K562 (cell line): ENCODE measurements around the gene STXBP6. TPM values are rescaled to one million over a fixed set of nuclear protein-coding genes. Genes with fewer than 3 reads are reported as not detected.

Experiments used
- ATAC-seq: fragments of 200-7000 bp; cut with Tn5 transposase; 3 replicates; pipeline ENCODE4 v1.9.1; 2020; ENCODE audit warnings: moderate library complexity
- BruUV-seq: library from RNA; stranded (reverse); fragments of 400-500 nt; replicated peaks from 2 replicates; lab custom pipeline; 2021; lab: Mats Ljungman, UMichigan
- CTCF ChIA-PET: fragments of 300-600 bp; formaldehyde crosslinking; extraction: SDS; loops from one replicate; lab custom pipeline; 2021; ENCODE audit warnings: low intra/inter-chr PET ratio; lab: Yijun Ruan, JAX
- POLR2A ChIA-PET: fragments of 300-600, 350-650 bp; sonication (Branson Sonifier 250); formaldehyde crosslinking; extraction: SDS; loops from one replicate; lab custom pipeline; 2021; ENCODE audit warnings: antibody characterized with exemption, inconsistent platforms; lab: Yijun Ruan, JAX
- DNase-seq, 4 experiments: peaks; one replicate each; pipeline versions ENCODE4 v3.0.0 to v3.0.0-alpha.2; 2011 to 2018; ENCODE audit warnings: low spot score in 3 of 4, mixed read lengths in 3 of 4; ENCODE audit errors: extremely low read depth in 1 of 4
- FAIRE-seq: peaks from 2 replicates; lab custom pipeline; 2011; peaks lifted over from hg19 to GRCh38; lab: Jason Lieb, UNC
- H2AFZ ChIP-seq: 2 replicates; pipeline ENCODE4 v1.6.0; 2011; ENCODE audit warnings: low read depth, low read length, control low read depth, inconsistent platforms
- H3K27ac ChIP-seq: fragments of 200-600 bp; 3 replicates; pipeline ENCODE4 v1.8.0; 2011; ENCODE audit warnings: low read depth, mild to moderate bottlenecking, control low read depth, inconsistent platforms, low read length, moderate library complexity, mixed read lengths; ENCODE audit errors: extremely low read depth
- H3K27me3 ChIP-seq, 2 experiments: fragments of 300-600 bp in 1 of 2; 2 replicates in 1 of 2; 3 replicates in 1 of 2; pipeline versions ENCODE4 v1.6.0 to v1.8.0; 2011; ENCODE audit warnings: inconsistent platforms in 2 of 2, low read length in 2 of 2, mild to moderate bottlenecking in 1 of 2, mixed read lengths in 1 of 2, moderate library complexity in 1 of 2; ENCODE audit not compliant: control insufficient read depth in 2 of 2, insufficient read depth in 2 of 2
- H3K36me3 ChIP-seq: fragments of 300-600 bp; 3 replicates; pipeline ENCODE4 v1.8.0; 2011; ENCODE audit warnings: mild to moderate bottlenecking, low read length, inconsistent platforms; ENCODE audit not compliant: control insufficient read depth, insufficient read depth
- H3K4me1 ChIP-seq, 2 experiments: fragments of 200-600 bp in 1 of 2; replicated peaks in 1 of 2; 2 replicates in 1 of 2; 3 replicates in 1 of 2; pipeline versions ENCODE4 v1.5.1 to v1.8.0; 2011; ENCODE audit warnings: inconsistent platforms in 2 of 2, low read length in 2 of 2, mild to moderate bottlenecking in 1 of 2, mixed read lengths in 1 of 2, moderate library complexity in 1 of 2; ENCODE audit not compliant: control insufficient read depth in 2 of 2, insufficient read depth in 2 of 2
- H3K4me2 ChIP-seq: 2 replicates; pipeline ENCODE4 v1.6.1; 2011; ENCODE audit warnings: low read length, control low read depth, inconsistent platforms, mixed read lengths; ENCODE audit not compliant: insufficient read depth
- H3K4me3 ChIP-seq: fragments of 200-600 bp; sonication (generic), shearing (Covaris generic); 2 replicates; pipeline ENCODE4 v1.5.1; 2016; ENCODE audit warnings: control low read depth, inconsistent platforms
- H3K79me2 ChIP-seq: fragments of 200-600 bp; 3 replicates; pipeline ENCODE4 v1.8.0; 2011; ENCODE audit warnings: low read length, inconsistent platforms; ENCODE audit not compliant: control insufficient read depth, insufficient read depth
- H3K9ac ChIP-seq, 2 experiments: 2 replicates each; pipeline versions ENCODE4 v1.6.0 to v1.6.1; 2011; ENCODE audit warnings: low read depth in 2 of 2, low read length in 2 of 2, control low read depth in 1 of 2, inconsistent platforms in 1 of 2, mild to moderate bottlenecking in 1 of 2, mixed read lengths in 1 of 2; ENCODE audit not compliant: insufficient read depth in 1 of 2
- H3K9me1 ChIP-seq: one replicate; pipeline ENCODE4 v1.6.0; 2011; ENCODE audit warnings: inconsistent platforms, mild to moderate bottlenecking, low read length, moderate library complexity; ENCODE audit not compliant: control insufficient read depth, insufficient read depth
- H3K9me3 ChIP-seq: replicated peaks from 2 replicates; pipeline ENCODE4 v1.5.1; 2011; ENCODE audit warnings: low read depth, low read length, inconsistent platforms; ENCODE audit not compliant: control insufficient read depth, insufficient read depth
- H4K20me1 ChIP-seq: replicated peaks from 2 replicates; pipeline ENCODE4 v1.6.1; 2011; ENCODE audit warnings: low read length, inconsistent platforms, mixed read lengths; ENCODE audit not compliant: control insufficient read depth, insufficient read depth
- ASH1L ChIP-seq: fragments of 450-650 bp; IDR thresholded peaks from 2 replicates; pipeline ENCODE4 v1.6.1; 2018; ENCODE audit warnings: borderline replicate concordance, mild to moderate bottlenecking, low read depth; ENCODE audit not compliant: partially characterized antibody
- POLR3A ChIP-seq: IDR thresholded peaks from 2 replicates; pipeline ENCODE4 v1.6.1; 2011; ENCODE audit warnings: borderline replicate concordance, mild to moderate bottlenecking, moderate library complexity; ENCODE audit not compliant: insufficient read length, insufficient read depth; ENCODE audit errors: extremely low read depth
- PTTG1 ChIP-seq: fragments of 450-650 bp; IDR thresholded peaks from 2 replicates; pipeline ENCODE4 v1.6.1; 2016; ENCODE audit warnings: low read depth, mild to moderate bottlenecking, missing genetic modification characterization, missing compliant biosample characterization
- RFX7 ChIP-seq: fragments of 250-450 bp; sonication (Bioruptor Pico); IDR thresholded peaks from 2 replicates; pipeline ENCODE4 v1.5.1; 2021; ENCODE audit warnings: mild to moderate bottlenecking
- SP2 ChIP-seq: IDR thresholded peaks from 2 replicates; pipeline ENCODE4 v1.6.1; 2011; ENCODE audit warnings: mild to moderate bottlenecking, low read depth, low read length, moderate library complexity; ENCODE audit not compliant: poor library complexity, severe bottlenecking; ENCODE audit errors: extremely low read depth
- TRIM24 ChIP-seq, 2 experiments: fragments of 450-650 bp; IDR thresholded peaks; 2 replicates each; pipeline ENCODE4 v1.6.1; 2016
- ZBTB7A ChIP-seq: IDR thresholded peaks from 2 replicates; pipeline ENCODE4 v1.6.1; 2011; ENCODE audit warnings: low read depth, mild to moderate bottlenecking, low read length, moderate library complexity, borderline replicate concordance; ENCODE audit not compliant: control insufficient read depth
- ZNF184 ChIP-seq: sonication (generic); formaldehyde crosslinking; IDR thresholded peaks from 2 replicates; pipeline ENCODE4 v1.5.0; 2020; ENCODE audit warnings: missing genetic modification reagents
- ZNF23 ChIP-seq: fragments of 250-450 bp; sonication (Bioruptor Pico); IDR thresholded peaks from 2 replicates; pipeline ENCODE4 v1.4.0; 2020; ENCODE audit warnings: mild to moderate bottlenecking
- WGBS: fragments of 100-300 bp; shearing (Covaris generic); methylation state at CpG from one replicate; pipeline ENCODE4 v1.1.6; 2016; ENCODE audit warnings: low coverage, mixed read lengths; ENCODE audit not compliant: insufficient coverage; ENCODE audit errors: missing lambda C conversion rate; 5-methylcytosine and 5-hydroxymethylcytosine counted together
- in situ Hi-C: fragments of 300-500 bp; cut with MboI; formaldehyde crosslinking; loops from 4 replicates; pipeline ENCODE4 v1.15.0; 2018; ENCODE audit warnings: inconsistent platforms, mixed read lengths
- intact Hi-C: fragments of 100-400 bp; cut with micrococcal nuclease; formaldehyde crosslinking; loops from 2 replicates; pipeline ENCODE4 v1.14.2; 2022
- polyA plus RNA-seq, 8 experiments: library from polyadenylated mRNA; depleted of rRNA in 4 of 8; stranded (reverse) in 5 of 8; unstranded in 3 of 8; fragments of >200 nt; fragmentation: Nextera tagmentation in 2 of 8; fragmentation: Illumina TruSeq in 1 of 8; extraction: Ambion mirVana in 2 of 8; extraction: Trizol in 1 of 8; gene quantifications; 2 replicates each; pipeline versions ENCODE4 v1.2.1 to v1.2.3, GENCODE V29; 2011 to 2014; ENCODE audit warnings: inconsistent platforms in 1 of 8, missing spikeins in 1 of 8
- total RNA-seq, 7 experiments: library from RNA; depleted of rRNA in 6 of 7; stranded (reverse); fragments of >200 nt in 6 of 7; fragmentation: Illumina TruSeq in 2 of 7; extraction: Trizol in 2 of 7; gene quantifications; 2 replicates each; pipeline versions ENCODE4 v1.2.1 to v1.2.3, GENCODE V29; 2011 to 2021; ENCODE audit warnings: low replicate concordance in 1 of 7
- TF ChIP-seq, protein P1 (sequence below): sonication (generic); IDR thresholded peaks from 2 replicates; pipeline ENCODE4 v1.6.1; 2016

STXBP6 gene
- total and polyA plus RNA-seq, 9 of the 15 experiments (the other 6 are each of a cell fraction or from before 2014, with no cell fraction given) = 0.27 to 0.89 (median 0.59) TPM

DNA sequence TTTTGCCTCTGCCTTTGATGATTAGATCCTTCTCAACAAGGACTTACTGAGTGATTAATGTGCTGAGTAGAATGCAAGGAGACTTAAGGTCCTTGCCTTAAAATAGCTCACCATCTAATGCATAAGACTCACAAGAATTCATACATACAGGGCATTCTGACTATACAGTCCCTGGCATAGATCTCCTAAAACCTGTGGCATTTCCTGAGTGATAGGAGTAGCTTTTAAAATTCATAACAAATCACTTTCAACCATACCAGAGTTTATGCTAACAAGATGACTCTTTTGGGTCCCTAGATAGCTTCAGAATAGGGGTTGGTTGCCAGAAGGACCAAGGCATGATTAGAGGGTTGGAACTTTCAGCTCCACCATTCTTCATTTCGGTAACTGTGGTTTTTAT, 48.8 kb downstream of the STXBP6 start (continued):
- TF ChIP-seq PTTG1 (tag) (no peak), ZNF23 (CRISPR knock-in tag) (no peak)

DNA sequence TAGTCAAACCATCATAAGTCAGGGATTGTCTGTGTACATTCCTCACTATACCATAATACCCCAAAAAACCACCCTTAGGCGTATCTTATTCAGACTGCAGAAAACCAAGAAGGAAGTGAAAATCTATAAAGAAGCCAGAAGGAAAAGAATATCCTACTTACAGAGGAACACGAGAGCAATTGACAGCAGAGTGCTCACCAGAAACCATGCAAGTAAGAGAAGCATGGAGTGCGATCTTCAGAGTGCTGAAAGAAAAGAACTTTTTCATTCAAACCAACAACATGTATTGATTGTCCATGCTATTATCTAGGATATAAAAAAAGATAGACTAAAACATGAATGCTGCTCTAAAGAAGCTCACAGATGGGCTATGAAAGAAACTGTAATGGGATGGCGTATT, 50.8 kb downstream of the STXBP6 start:
- H3K9me3 ChIP-seq = no peaks in the 10 kb centered on the region
- no peaks in the 10 kb centered on the region for H3K4me1 ChIP-seq
- no peak overlapping the region for H2AFZ ChIP-seq
- TF ChIP-seq ASH1L (no peak), RFX7 (CRISPR knock-in tag) (no peak), ZNF184 (CRISPR knock-in tag) (no peak), POLR3A (no peak), SP2 (no peak), ZBTB7A (no peak), TRIM24 (IDR thresholded peaks at IDR 0.05) (no peak)
- TF ChIP-seq, protein P1, sequence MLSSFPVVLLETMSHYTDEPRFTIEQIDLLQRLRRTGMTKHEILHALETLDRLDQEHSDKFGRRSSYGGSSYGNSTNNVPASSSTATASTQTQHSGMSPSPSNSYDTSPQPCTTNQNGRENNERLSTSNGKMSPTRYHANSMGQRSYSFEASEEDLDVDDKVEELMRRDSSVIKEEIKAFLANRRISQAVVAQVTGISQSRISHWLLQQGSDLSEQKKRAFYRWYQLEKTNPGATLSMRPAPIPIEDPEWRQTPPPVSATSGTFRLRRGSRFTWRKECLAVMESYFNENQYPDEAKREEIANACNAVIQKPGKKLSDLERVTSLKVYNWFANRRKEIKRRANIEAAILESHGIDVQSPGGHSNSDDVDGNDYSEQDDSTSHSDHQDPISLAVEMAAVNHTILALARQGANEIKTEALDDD = no peak
- H3K4me3 ChIP-seq = no peak overlapping the region
- ATAC-seq (no peak), DNase-seq (no peak), FAIRE-seq (no peak)
- peaks cover 0 to 2% of the 10 kb centered on the region in 2 experiments; a peak in 1 of 5 replicates for H3K27me3 ChIP-seq
- H3K36me3 ChIP-seq = no peaks in the 10 kb centered on the region
- H3K9me1 ChIP-seq = no peaks in the 10 kb centered on the region
- BruUV-seq = no TSS peak
- no peaks in the 10 kb centered on the region for H3K79me2 ChIP-seq
- H3K9ac ChIP-seq = no peak overlapping the region
- no peaks in the 10 kb centered on the region for H4K20me1 ChIP-seq
- intact Hi-C loops (no loop called here), in situ Hi-C loops (no loop called here)
- 12% methylated on average over 4 of the region's 4 CpGs for WGBS
- POLR2A ChIA-PET = no interaction called here
- H3K27ac ChIP-seq = no peak overlapping the region
- CTCF ChIA-PET = interaction anchor here (1.0 kb wide), 1 partner anchor 266 kb away, joined by 4 read pairs; no protein-coding TSS in a partner anchor
- no peak overlapping the region for H3K4me2 ChIP-seq
